ENCODE data around the gene CTDP1.
A peak's percentile ranks its signal among the peaks of the same experiment; 100 is the strongest.
"Not testable (repeated sequence)": the region's sequence is repeated elsewhere in the genome, so short reads cannot be mapped to it uniquely, and the experiment has no call there.

CTDP1 gene

GRCh38 chr18:79690586-79691482 lies 11.2 kb downstream of the CTDP1 start:
- TF ChIP-seq Cebpa-rat (IDR thresholded peaks at IDR 0.05), result no peak
- H3K9ac ChIP-seq, result no peak overlapping the region
- H3K27me3 ChIP-seq, result no peaks in the 10 kb centered on the region
- H3K4me1 ChIP-seq, result peaks cover 0 to 42% (median 34%) of the 10 kb centered on the region in 10 experiments; a peak in 16 of 20 replicates
- H3K4me2 ChIP-seq, result peak overlapping the region in 4 of 11 experiments; percentile 0 to 15 (median 8); a peak in 3 of 22 replicates
- H3K4me3 ChIP-seq, result no peak overlapping the region
- no peaks in the 10 kb centered on the region for H3K9me3 ChIP-seq (replicated peaks in 1 of 11)
- H3K27ac ChIP-seq, result no peak overlapping the region
- H3K36me3 ChIP-seq, result peaks cover 2 to 37% (median 9%) of the 10 kb centered on the region in 11 experiments
- peaks cover 87 to 96% (median 93%) of the 10 kb centered on the region in 11 experiments for H4K20me1 ChIP-seq

GRCh38 chr18:79692056-79692455 lies 12.5 kb downstream of the CTDP1 start:
- Histone ChIP-seq H4K20me1 (peaks cover 79 to 96% (median 93%) of the 10 kb centered on the region in 11 experiments), H3K9me3 (replicated peaks in 1 of 11) (no peaks in the 10 kb centered on the region), H3K36me3 (peaks cover 15 to 40% (median 21%) of the 10 kb centered on the region in 11 experiments), H3K4me3 (no peak overlapping the region), H3K27me3 (no peaks in the 10 kb centered on the region), H3K4me2 (no peak overlapping the region), H3K27ac (no peak overlapping the region), H3K4me1 (peaks cover 0 to 42% (median 34%) of the 10 kb centered on the region in 10 experiments; a peak in 16 of 20 replicates), H3K9ac (no peak overlapping the region)
- no peak for TF ChIP-seq Cebpa-rat (IDR thresholded peaks at IDR 0.05)

- Histone ChIP-seq H3K4me3 (no peak overlapping the region), H3K4me2 (no peak overlapping the region), H3K27me3 (no peaks in the 10 kb centered on the region), H4K20me1 (peaks cover 74 to 96% (median 94%) of the 10 kb centered on the region in 11 experiments), H3K27ac (no peak overlapping the region), H3K36me3 (peaks cover 23 to 46% (median 30%) of the 10 kb centered on the region in 11 experiments), H3K9me3 (replicated peaks in 1 of 11) (no peaks in the 10 kb centered on the region), H3K9ac (no peak overlapping the region; a peak in 1 of 22 replicates), H3K4me1 (peaks cover 0 to 42% (median 34%) of the 10 kb centered on the region in 10 experiments; a peak in 16 of 20 replicates)
- TF ChIP-seq Cebpa-rat (IDR thresholded peaks at IDR 0.05), result no peak
Measured at GRCh38 chr18:79692886-79693285, 13.3 kb downstream of the CTDP1 start.

GRCh38 chr18:79693561-79694205 lies 14.1 kb downstream of the CTDP1 start:
- H4K20me1 ChIP-seq, result peaks cover 66 to 96% (median 94%) of the 10 kb centered on the region in 11 experiments
- peaks cover 31 to 51% (median 36%) of the 10 kb centered on the region in 11 experiments for H3K36me3 ChIP-seq
- H3K4me3 ChIP-seq, result no peak overlapping the region
- no peak overlapping the region for H3K9ac ChIP-seq
- no peak for TF ChIP-seq Cebpa-rat (IDR thresholded peaks at IDR 0.05)
- H3K9me3 ChIP-seq (replicated peaks in 1 of 11), result no peaks in the 10 kb centered on the region
- H3K27ac ChIP-seq, result no peak overlapping the region
- H3K4me1 ChIP-seq, result peaks cover 0 to 42% (median 33%) of the 10 kb centered on the region in 10 experiments; a peak in 16 of 20 replicates
- H3K4me2 ChIP-seq, result peak overlapping the region in 3 of 11 experiments; percentile 35 to 79 (median 64); a peak in 3 of 22 replicates
- H3K27me3 ChIP-seq, result no peaks in the 10 kb centered on the region

GRCh38 chr18:79694206-79694894 lies 14.7 kb downstream of the CTDP1 start:
- Histone ChIP-seq H3K4me2 (peak overlapping the region in 8 of 11 experiments; percentile 8 to 79 (median 66); a peak in 14 of 22 replicates), H3K36me3 (peaks cover 38 to 58% (median 43%) of the 10 kb centered on the region in 11 experiments), H4K20me1 (peaks cover 59 to 96% (median 91%) of the 10 kb centered on the region in 11 experiments), H3K4me1 (peaks cover 0 to 42% (median 33%) of the 10 kb centered on the region in 10 experiments; a peak in 16 of 20 replicates), H3K9ac (peak overlapping the region in 5 of 11 experiments; percentile 26 to 44 (median 31); a peak in 4 of 22 replicates)
- not testable (repeated sequence) for H3K4me3 ChIP-seq; H3K27ac ChIP-seq; H3K9me3 ChIP-seq (replicated peaks in 1 of 11); H3K27me3 ChIP-seq

- peaks cover 0 to 42% (median 33%) of the 10 kb centered on the region in 10 experiments; a peak in 16 of 20 replicates for H3K4me1 ChIP-seq
- H3K27me3 ChIP-seq, result no peaks in the 10 kb centered on the region
- no peak for TF ChIP-seq Cebpa-rat (IDR thresholded peaks at IDR 0.05)
- no peak overlapping the region for H3K4me3 ChIP-seq
- H3K9me3 ChIP-seq (replicated peaks in 1 of 11), result no peaks in the 10 kb centered on the region
- H3K4me2 ChIP-seq, result peak overlapping the region in 8 of 11 experiments; percentile 8 to 79 (median 66); a peak in 14 of 22 replicates
- peak overlapping the region in 1 of 11 experiments; percentile 26; a peak in 2 of 22 replicates for H3K27ac ChIP-seq
- peaks cover 43 to 63% (median 48%) of the 10 kb centered on the region in 11 experiments for H3K36me3 ChIP-seq
- H4K20me1 ChIP-seq, result peaks cover 54 to 95% (median 91%) of the 10 kb centered on the region in 11 experiments
- H3K9ac ChIP-seq, result peak overlapping the region in 5 of 11 experiments; percentile 26 to 44 (median 31); a peak in 7 of 22 replicates
Measured at GRCh38 chr18:79694895-79695213, 15.3 kb downstream of the CTDP1 start.

- H3K4me3 ChIP-seq, result no peak overlapping the region
- H3K27ac ChIP-seq, result peak overlapping the region in 1 of 11 experiments; percentile 26; a peak in 2 of 22 replicates
- H3K27me3 ChIP-seq, result no peaks in the 10 kb centered on the region
- TF ChIP-seq Cebpa-rat (IDR thresholded peaks at IDR 0.05), result no peak
- peaks cover 0 to 4% (median 0%) of the 10 kb centered on the region in 11 experiments; a peak in 2 of 22 replicates for H3K9me3 ChIP-seq (replicated peaks in 1 of 11)
- H3K9ac ChIP-seq, result peak overlapping the region in 5 of 11 experiments; percentile 26 to 44 (median 31); a peak in 8 of 22 replicates
- H3K4me1 ChIP-seq, result peaks cover 0 to 42% (median 32%) of the 10 kb centered on the region in 10 experiments; a peak in 16 of 20 replicates
- H4K20me1 ChIP-seq, result peaks cover 52 to 95% (median 91%) of the 10 kb centered on the region in 11 experiments
- peaks cover 47 to 65% (median 52%) of the 10 kb centered on the region in 11 experiments for H3K36me3 ChIP-seq
- H3K4me2 ChIP-seq, result peak overlapping the region in 8 of 11 experiments; percentile 8 to 79 (median 66); a peak in 14 of 22 replicates
Measured at GRCh38 chr18:79695269-79695668, 15.7 kb downstream of the CTDP1 start.
